Amniotic stem cell (primary cell): ENCODE measurements around the gene NFYA.

Experiments
- DNase-seq: peaks from one replicate; lab custom pipeline; 2025; lab: John Stamatoyannopoulos, UW

Gene NFYA

DNA sequence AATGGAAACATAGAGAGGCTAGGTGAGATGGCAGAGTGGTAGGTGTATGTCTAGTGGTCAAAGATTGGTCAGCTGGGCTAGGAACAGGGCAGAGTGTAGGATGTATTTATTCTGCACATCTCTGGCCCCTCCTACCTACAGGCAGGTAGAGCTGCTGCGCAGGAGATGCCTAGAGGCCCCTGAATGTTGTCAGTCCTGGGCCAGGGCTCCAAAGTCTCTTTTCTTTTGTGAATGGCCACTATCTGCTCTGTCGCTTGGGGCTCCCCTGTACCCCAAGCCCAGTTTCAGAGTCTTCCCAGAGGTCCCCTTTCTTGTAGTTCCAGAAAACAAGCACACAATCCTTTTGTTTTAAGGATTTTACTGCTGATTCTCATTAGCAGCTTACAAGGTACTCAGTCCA, 25.5 kb upstream of the NFYA start:
- DNase-seq = no peak

DNA sequence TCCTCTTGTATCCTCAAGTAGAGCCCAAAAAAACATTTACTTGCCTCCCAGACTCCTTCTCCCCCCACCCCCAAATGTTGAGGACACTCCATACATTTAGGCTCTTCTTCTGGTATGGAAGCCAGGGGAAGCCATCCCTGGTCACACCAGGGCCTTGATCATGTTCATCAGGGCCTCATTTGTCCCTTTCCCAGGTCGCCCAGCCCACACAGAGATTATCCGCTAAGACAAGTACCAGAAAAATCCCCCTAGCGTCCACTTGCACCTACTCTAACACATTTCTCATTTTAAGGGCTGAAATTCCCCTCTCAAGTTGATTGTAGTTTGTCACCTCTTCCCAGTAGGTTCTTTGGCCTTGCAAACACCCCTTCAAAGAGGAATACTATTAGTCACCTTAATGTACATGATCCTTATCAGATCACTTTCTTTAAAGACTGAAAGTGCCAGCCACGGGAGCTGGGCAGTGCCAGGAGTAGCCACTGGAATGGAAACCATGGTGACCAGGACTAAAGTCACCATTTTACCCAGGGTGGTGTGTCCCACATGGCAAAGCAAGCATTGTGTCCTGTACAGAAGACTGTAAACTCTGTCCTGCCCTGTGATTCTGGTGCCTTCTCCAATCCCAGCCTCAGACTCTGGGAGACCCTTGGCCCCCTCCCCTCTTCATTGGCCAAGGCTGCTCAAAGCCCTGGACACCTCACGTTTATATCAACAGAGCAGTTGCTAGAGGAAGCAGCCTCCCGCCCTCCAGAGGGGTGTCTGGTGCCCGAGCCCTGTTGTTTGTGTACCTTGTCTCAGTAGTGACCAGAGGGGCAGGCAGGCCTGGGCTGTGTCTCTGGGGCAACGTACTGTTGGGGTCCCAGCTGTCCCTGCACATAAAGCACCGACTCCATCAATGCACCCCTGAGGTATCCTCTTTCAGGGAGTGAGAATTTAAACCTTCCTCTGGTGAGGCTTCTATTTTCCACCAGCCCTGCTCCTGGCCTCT, 24.7 kb upstream of the NFYA start:
- DNase-seq = no peak

DNA sequence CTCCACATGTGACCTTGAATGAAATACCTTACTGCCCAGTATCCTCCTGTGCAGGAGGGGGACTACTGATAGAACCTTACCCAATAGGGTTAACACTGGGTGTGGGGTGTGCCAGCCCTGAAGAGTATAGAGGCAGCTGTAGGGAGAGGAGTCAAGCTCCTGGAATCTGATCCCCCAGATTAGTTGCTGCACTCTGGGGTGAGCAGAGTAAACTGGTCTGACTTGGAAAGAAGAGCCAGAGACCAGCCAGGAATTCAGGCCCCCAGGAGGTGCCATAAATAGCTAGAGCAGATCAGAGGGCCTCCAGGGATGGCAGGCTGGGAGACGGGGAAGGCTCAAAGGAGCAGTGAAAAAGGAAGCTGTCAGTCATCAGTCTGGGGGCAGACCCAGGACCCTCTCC, 23.3 kb upstream of the NFYA start:
- no peak for DNase-seq

DNA sequence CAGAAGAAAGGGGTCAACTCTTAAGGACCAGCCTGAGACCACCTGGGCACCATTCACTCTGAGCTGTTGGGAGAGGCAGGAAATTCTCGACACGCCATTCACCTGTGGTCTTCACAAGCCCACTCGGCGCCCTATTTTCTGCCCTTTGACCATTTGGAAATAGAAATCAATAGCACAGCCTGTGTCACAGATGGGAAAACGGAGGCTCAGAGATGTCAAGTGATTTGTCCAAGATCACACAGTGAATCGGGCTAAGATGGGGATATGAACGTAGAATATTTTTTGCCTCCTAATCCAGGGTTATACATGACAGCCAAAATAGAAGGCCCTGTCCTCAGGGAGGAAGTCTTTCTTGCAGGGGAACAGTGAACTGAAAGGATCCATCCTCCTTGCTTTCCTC, 22.8 kb upstream of the NFYA start:
- no peak for DNase-seq

DNA sequence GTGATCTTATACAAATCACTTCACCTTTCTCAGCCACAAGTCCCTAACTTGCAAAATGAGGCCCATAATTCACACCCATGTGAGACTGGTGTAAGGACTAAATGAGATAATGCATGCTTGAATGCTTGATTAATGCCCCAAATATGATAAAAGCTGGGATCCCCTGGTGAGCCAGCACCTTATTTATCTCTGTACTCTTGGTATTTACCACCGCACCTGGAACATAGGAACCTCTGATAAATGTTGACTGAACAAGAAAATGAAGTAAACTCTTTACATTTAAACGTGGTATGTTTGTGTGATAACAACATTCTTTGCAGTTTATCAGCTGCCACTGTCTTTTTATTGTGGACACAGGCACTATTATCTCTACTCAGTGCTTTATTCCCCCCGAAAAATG, 22.2 kb upstream of the NFYA start:
- no peak for DNase-seq

DNA sequence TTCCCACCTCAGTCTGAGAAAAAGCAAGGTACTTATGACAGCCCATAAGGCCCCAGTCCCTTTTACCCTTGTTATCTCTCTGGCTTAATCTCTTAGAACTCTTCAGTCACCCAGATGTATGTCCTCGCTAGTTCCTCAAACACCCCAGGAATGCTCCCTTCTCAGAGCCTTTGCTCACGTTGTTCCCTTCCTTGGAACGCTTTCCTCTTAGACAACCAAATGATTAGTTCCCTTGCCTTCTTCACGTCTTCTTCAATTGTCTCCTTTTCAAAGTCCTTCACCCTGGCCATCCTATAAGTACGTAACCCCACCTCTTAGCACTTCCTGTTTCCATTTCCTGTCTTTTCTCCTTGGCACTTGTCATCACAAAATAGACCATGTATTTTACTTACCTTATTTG, 20.9 kb upstream of the NFYA start:
- no peak for DNase-seq

DNA sequence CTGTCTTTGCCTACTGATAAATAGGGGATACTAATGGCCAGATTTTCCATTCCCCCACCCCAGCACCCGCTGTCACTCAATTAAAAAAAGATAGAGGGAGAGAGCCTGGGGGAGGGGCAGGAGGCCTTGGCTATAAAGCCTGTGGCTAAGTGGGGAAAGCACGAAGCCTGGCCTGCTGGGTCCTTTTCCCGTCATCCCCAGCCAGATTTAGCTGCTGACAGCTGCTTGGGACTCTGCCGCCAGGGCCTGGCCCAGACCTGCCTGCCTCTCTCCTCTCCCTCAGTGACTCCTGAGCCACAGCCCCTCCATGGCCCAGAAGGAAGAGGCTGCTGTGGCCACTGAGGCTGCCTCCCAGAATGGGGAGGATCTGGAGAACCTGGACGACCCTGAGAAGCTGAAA, 19.7 kb upstream of the NFYA start, which contains the start of gene APOBEC2:
Gene APOBEC2, plus strand, starts transcription at position 162 of the 400 bp plus-strand sequence. Its CDS starts 146 bp downstream, at position 308.
- no peak for DNase-seq

DNA sequence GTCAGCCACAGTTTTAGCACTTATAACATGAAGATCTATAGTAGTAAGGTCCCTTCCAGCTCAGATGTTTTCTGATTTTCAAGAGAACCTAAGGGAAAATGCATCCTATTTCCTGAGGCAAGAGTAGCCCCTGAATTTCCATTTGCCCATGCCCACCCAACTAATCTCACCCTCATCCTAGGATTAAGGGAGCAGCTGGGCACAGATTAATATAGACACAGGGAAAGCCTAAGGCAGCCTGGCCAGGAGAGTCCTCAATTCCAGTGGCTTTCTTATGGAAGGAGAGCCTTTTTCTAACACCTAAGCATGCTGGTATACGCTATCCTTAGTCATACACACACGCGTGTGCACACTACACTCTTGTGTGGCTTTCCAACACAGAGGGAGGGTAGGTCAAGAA, 18.3 kb upstream of the NFYA start:
- DNase-seq = no peak

DNA sequence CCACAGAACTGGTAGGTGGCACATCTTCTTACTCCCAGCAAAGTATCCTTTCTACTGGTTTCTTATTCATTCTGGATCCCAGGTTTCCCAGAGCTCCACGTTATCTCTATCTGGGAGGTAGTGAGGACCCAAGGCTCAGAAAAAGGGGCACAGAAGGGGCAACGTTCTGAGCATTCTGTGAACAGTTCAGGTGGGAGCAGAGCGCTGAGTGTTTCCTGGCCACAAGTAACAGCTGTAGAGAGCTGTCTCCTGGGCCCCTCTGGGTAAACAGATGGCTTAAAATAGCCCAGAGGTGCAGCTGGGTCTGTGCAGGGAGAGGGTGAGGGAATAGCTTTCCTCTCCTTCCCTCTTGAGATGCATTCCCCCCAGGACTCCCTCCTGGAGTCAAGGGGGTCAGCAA, 17.6 kb upstream of the NFYA start:
- DNase-seq = no peak

DNA sequence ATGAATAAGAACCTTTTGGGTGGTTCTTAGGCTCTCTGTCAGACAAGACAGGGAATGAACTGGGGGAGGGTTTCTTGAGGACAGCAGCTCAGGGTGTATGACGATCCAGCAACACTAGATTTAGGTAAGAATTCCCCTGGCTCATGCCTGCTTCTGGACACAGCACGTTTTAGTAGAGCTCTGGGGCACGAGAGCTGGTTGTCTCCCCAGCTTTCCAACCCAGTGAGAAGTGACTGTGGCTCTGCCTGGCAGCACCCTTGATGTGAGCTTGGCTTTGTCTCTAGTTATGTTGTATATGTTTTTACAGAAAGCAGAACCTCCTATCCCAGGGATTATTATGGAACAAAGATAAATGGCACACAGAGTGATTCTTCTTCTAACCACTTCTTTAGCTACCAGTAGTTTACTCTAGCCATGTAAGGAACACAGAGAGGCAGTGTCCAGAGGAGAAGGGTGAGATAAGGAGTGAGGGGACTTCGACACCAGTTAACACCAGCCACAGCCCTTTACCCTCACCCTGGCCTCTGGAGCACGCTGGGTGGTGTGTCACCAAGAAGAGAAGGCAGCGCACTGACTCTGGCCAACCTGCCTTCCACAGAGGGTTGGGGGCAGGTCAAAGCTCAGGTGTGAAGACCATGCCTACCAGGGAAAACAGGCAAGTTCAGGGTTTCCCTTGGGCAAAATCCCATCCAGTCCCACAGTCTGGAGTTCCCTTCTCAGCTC, 15.8 kb upstream of the NFYA start:
- DNase-seq = no peak

DNA sequence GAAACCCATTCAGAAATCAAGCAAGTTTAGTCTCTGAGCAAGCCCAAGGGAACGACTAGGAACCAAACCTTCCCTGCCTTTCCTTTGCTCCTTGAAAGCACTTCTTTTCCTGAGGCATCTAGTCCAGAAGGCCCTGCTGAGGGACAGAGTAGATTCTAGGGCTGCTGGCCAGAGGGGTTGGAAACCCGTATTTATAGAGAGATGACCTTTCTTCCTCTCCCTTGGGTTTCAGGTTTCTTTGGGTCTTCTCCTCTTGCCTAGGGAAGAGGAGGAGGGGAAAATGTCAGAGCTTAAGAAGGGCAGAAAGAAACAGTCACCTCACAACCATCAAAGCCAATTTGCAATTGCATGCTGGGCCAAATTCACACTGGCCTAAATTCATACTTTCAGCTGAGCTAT, 14.0 kb upstream of the NFYA start:
- DNase-seq = no peak

DNA sequence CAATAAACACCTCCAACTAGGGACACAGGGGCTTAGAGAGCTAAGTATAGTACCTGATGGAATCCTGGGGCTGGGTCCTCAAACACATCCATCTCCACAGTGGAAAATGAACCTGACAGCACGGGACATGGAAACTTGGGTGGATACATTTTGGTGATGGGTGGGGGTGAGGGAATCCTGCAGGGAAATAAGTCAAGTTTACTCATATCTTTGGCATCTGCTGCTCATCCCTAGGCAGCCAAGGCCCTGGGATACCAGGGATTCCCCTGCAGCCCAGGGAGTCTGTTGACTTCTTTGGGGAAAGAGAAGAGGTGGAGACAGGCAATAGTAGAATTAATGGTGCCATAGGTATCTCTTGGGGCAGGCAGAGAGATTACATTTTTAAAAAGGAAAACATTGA, 13.2 kb upstream of the NFYA start:
- DNase-seq = peak; percentile 14

DNA sequence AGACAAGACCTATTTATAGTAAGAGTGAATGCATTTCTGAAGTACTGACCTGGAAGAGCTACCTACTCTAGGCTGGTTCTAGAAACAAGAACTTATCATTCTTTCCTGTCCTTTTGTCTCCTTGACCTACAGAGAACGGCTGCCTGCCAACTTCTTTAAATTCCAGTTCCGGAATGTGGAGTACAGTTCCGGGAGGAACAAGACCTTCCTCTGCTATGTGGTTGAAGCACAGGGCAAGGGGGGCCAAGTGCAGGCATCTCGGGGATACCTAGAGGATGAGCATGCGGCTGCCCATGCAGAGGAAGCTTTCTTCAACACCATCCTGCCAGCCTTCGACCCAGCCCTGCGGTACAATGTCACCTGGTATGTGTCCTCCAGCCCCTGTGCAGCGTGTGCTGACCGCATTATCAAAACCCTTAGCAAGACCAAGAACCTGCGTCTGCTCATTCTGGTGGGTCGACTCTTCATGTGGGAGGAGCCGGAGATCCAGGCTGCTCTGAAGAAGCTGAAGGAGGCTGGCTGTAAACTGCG, 11.5 kb upstream of the NFYA start:
- no peak for DNase-seq

DNA sequence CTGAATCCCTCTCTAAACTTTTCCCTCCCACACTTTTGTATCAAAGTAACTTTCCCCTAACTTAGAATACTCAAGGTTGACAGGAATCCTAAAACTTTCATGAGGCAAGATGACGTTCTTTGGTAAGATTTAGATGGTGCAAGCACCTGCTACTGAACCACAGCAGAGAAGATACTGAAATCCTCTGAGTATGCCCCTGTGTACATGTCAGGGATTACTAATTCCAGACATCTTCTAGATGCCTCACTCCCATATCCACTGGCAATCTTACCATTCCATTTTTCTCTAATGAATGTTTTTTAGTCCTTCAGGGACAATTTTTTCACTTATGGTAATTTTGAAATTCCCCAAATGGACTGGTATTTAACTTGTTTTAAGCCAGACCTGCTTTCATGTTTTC, 10.7 kb upstream of the NFYA start:
- DNase-seq = no peak

DNA sequence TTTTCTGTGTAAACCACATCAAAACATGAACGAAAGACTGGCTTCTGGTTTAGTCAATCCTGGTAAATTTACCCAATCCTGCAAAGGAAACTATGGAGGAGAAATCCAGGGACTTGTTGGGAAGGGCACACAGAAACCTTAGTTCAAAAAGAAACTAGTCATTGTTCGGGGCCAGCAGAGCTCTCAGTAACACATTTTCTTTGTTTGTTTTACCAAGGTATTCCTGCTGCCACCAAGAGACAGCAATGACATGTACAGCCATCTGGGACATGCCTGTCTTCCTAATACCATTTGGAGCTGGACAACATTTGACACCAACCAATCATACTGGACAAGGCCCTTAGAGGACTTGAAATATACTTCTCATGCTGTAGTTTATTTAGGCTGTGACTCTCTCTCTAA, 8.9 kb upstream of the NFYA start:
- no peak for DNase-seq

DNA sequence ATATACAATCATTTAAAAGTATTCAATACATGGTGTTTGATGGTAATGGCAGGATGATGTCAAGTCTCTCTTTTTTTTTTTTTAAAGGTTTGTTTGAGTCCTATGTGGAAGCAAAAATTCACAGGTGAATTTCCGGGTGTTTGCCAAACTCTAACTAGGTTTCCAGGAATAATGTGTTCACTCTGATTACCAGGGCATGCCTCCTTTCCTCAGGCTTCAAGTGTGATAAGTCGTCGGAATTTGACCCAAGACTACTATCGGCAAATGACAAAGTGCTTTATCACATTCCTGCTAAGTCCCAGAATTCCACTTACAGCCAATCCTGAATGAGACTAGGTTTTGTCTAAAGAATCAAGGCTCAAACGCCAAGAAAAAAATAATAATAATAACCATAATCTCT, 7.9 kb upstream of the NFYA start:
- no peak for DNase-seq

DNA sequence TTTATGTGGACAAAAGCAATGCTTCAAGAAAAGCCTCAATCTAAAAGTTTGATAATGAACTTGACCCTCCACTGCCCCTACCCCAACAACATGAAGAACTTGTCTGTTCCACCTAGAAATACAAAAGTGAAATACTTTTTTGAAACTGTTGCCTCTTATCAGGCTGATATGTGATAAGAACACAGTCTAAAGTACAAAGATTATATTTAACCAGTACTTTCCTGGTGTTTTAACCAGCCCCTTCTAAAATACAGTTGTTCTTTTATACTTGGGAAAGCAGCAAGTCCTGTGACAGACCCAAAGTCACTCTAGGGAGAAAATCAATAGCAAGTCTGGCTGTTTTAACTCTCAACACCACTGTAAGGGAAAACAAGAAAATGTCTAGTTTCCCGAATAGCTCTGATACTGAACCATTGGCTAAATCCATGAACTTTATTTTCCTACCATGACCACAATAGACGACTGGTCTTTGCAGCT, 7.2 kb upstream of the NFYA start:
- no peak for DNase-seq

DNA sequence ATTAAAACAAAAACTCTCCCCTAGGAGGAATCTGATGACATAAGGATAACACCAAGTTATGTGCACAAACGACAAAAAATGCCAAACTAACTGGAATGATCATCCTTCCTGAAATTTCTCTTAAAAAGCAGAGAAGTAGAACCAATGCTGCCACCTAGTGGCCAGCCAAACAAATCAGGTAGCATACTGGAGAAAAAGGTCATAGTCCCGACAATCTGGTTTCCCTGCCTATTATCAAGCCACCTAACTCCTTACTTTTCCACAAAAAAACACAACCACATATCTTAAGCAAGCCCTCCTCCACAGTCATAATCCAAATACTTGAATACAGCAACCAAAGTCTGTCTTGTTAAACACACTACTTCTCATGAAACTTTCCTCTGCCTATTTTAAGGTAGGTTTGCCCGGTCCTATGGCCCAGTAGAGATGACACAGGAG, 5.9 kb upstream of the NFYA start:
- DNase-seq = peak; percentile 67

DNA sequence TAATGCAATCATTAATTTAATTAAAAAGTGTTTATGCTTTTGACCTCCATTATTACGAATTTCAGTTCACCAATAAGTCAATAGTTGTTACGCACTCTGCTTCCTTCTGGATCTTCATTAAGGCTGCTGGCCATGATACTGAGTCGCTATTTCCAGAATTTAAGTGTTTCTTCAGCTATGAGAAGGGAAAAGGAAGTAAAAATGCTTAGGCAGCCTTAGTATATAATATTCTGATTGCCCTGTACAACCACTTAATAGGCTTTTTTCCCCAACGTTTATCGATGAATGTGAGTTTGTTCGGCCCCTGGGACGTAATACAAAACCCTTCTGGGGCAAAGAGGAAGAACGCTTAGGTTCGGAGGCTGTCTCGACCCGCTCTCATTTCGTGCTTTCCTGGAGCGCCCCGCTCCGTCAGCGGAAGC, 1.3 kb upstream of the NFYA start:
- DNase-seq = no peak

DNA sequence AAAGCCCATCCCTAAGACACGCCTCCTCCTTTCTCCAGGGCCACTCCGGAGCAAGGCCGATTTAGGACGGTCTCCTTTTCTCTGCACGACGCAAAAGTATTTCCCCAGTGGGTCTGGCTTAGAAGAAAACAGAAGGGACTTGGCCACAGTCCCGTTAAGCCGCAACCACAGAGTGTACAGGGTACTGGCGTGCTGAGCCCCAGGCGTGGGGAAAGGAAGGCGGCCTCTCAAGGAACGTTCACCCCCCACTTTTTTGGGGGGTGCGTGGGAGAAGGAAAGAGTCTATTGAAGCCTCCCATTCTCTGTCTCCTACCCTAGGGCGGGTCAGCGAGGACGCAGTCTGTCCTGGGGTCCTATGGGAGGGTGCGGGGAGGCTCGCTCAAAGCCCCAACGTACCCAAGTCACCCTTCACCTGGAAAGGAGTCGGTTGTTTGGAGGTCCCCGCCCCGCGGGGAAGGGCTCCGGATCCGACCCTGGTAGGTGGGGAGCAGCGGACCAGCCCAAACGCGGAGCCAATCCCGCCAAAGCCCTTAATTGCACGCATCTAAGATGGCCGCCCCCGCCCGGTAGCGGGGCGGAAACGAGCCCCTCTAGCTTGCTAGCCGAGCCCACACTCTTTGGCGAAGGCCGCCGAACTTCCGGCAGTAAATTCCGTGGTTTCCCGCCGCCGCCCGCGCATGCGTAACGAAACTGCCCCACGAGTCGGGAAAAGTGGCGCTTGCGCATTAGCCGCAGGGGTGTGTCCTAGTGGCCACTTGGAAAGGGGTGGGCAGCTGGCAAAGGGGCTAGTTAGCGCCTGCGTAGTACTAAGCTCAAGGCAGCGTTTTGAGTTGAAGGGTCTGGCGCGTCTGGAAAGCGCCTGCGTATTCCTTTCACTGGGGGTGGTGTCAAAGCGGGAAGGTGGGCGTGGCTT, 595 bp upstream of the NFYA start, which contains the start of gene OARD1:
Gene OARD1, minus strand, starts transcription at position 434 of the 913 bp plus-strand sequence. CDS start 722 bp downstream, outside the sequence.
- peak; percentile 100 for DNase-seq

DNA sequence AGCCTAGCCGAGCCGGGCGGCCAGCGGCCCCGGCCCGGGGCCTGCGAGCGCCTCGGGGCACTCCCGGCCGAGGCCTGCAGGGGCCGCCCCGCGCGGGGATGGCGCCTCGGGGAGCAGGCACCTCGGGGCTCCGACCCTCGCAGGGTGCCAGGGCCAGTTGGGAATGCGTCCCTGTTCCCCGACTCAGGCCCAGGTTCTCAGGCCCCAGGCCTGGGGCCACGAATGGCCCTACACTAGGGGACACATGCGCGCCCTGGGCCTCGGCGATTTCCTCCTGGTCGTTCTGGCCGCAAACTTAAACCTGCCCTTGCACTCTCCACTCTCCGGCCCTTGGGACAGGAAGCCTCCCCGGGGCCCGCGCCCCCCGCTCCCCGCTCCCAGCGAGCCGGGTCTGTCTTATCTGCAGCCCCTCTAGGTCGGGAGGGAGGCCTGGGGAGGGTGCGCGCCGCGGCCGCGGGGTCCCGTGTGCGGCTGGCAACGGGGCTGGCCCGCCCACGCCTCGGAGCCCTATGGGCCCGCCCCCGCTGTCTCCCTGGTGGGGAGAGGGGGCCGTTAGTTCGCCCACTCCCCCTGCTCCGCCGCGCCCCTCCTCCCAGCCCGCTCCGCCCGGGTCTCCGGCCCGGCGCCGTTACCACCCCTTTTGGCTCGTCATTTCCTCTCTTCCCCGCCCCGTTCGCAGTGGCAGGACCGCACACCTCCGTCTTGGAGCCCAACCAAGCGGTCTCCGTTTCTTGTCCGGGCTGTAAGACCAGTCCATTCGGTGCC, 611 bp downstream of the NFYA start:
- DNase-seq = peak; percentile 61
